Measurements from ENCODE around the gene IFIT2.

- TF ChIP-seq CTCF (IDR thresholded peaks at IDR 0.05; ENCODE audit: low read length) (no peak), EZH2 (optimal IDR thresholded peaks at IDR 0.05; ENCODE audit: low read depth, low read length) (no peak)
Measured at GRCh38 chr10:89278034-89278535, 23.8 kb upstream of the IFIT2 start.
